HG03565 (cell line): ENCODE measurements around the gene DHX30.
"Not testable (repeated sequence)": the region's sequence is repeated elsewhere in the genome, so short reads cannot be mapped to it uniquely, and the experiment has no call there.

Experiments
- ATAC-seq: cut with Tn5 transposase; IDR thresholded peaks from one replicate; pipeline ENCODE4 v1.9.1; 2021; ENCODE audit warnings: mild to moderate bottlenecking, moderate library complexity; ENCODE audit not compliant: unreplicated experiment

The DHX30 gene

GRCh38 chr3:47802734-47803479 lies at the start of gene DHX30:
Gene DHX30 (plus strand): TSS chr3:47803138. CDS start chr3:47810684, 7,546 bp downstream.
- ATAC-seq = peak; percentile 84

GRCh38 chr3:47758261-47759025 lies 44.5 kb upstream of the DHX30 start:
- ATAC-seq = no peak

DNA sequence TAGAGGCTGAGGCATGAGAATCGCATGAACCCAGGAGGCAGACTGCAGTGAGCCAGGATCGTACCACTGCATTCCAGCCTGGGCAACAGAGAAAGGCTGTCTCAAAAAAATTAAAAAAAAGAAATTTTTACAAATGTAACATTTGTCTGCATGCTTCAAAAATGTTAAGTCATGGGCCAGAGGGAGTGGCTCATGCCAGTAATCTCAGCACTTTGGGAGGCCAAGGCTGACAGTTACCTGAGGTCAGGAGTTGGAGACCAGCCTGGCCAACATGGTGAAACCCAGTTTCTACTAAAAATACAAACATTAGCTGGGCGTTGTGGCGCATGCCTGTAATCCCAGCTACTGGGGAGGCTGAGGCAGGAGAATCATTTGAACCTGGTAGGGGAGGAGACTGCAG lies 42.7 kb upstream of the DHX30 start:
- not testable (repeated sequence) for ATAC-seq

GRCh38 chr3:47761046-47761445 lies 41.9 kb upstream of the DHX30 start:
- no peak for ATAC-seq

DNA sequence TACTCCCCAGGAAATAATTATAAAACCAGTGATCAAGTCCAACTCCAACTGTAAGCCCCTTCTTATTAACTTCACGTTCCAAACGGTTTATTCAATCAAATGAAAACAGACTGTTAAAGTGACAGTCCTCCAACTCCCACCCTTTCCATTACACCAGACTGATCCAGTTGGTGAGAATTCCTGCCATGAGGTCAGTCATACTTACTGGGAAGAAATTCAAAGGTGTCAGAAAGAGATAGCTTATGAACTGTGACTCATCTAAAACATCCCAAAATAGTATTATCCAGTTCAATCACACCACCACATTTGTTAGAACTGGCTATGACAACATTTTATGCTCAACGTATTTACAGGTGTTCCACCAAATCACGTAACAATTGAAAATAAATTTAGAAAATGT lies 40.7 kb upstream of the DHX30 start:
- ATAC-seq = no peak

GRCh38 chr3:47766186-47766585 lies 36.8 kb upstream of the DHX30 start:
- ATAC-seq = no peak

DNA sequence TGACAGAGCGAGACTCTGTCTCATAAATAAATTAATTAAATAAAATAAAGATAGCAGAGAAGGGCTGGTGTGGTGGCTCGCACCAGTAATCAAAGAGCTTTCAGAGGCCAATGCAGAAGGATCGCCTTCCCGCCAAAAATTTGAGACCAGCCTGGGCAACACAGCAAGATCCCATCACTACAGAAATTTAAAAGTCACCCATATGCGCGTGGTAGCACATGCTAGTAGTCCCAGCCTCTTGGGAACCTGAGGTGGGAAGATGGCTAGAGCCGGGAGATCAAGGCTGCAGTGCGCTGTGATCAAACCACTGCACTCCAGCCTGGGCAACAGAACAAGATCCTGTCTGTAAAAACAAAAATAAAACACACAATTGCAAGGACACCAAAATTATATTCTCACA lies 30.9 kb upstream of the DHX30 start:
- no peak for ATAC-seq

GRCh38 chr3:47772788-47773187 lies 30.1 kb upstream of the DHX30 start:
- ATAC-seq = no peak

- ATAC-seq = no peak
These were observed 24.2 kb upstream of the DHX30 start for GRCh38 chr3:47778746-47779145.

- ATAC-seq = peak; percentile 21
These were observed 21.9 kb upstream of the DHX30 start for GRCh38 chr3:47780741-47781684.

DNA sequence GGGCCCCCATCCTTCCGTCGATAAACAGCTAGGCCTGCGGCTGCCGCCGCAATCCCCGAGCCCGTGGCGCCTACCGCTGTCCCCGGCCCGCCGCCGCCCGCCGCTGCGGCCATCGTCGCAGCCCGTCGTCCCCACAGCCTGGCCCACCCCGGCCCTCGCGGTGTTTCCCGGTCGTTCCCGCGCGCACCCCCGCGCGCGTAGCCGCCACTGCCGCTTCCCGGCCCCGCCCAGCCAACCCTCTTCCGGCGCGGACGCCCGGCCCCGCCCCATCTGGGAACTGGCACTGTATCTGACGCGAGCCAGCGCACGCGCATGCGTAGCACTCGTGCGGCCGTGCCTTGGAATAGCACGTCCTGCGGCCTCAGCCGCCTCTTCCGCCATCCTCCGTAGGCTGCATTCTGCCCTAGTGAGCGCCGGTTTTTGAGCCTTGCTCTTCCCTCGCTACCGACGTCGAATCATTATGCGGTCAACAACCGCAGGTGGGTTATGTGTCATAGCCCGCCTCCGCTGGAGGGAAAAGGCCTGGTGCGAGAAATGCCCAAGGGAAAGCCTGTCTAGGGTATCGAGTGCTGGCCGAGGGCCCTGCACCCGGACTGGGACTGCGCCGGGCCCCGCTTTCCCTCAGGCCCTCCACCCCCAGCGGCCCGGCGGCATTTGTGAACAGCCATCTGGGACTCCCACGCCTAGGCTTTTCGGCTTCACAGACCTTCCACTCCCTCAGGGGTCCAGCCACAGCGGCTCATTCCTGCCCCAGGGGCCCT lies 21.1 kb upstream of the DHX30 start, which contains the start of gene SMARCC1:
Gene SMARCC1, minus strand, starts transcription at position 209 of the 761 bp plus-strand sequence. Its CDS starts 96 bp downstream, at position 113.
- ATAC-seq = peak; percentile 77

GRCh38 chr3:47782446-47783308 lies 20.3 kb upstream of the DHX30 start:
- no peak for ATAC-seq

DNA sequence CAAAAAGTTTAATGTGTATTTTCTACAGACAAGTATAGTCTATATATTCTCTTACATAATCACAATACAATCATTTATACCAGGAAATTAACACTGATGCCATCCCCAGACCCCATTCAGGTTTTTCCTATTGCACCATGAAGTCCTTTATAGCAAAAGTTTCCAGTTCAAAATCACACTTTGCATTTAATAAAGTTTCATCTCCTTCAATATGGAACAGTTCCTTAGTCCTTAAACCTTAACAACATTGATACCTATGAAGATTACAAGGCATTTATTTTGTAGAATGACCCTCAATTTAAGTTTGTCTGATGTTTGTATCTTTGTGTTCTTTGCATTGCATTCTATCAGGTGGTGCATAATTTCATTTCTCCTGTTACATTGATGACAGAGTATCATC lies 19.3 kb upstream of the DHX30 start:
- no peak for ATAC-seq

DNA sequence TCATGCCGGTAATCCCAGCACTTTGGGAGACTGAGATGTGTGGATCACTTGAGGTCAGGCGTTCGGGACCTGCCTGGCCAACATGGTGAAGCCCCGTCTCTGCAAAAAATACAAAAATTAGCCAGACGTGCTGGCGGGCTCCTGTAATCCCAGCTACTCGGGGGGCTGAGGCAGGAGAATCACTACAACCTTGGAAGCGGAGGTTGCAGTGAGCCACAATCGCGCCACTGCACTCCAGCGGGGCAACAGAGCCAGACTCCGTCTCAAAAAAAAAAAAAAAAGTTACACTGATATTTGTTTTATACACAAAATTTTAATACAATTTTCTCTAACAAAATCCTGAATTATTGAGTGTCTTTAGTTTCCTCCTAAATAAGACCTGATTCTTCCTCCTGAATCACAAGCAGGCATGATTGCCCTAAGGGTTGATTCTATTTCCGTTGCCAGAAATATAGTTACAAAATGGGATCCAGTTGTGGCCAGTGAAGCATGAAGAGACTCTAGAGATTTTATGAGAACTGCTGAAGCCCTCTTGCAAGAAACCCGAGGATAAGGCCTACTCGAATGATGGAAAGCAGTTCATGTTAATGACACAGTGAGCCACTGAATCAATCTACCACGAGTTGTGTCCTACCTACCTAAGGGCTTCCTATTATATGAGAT lies 11.6 kb upstream of the DHX30 start:
- no peak for ATAC-seq

DNA sequence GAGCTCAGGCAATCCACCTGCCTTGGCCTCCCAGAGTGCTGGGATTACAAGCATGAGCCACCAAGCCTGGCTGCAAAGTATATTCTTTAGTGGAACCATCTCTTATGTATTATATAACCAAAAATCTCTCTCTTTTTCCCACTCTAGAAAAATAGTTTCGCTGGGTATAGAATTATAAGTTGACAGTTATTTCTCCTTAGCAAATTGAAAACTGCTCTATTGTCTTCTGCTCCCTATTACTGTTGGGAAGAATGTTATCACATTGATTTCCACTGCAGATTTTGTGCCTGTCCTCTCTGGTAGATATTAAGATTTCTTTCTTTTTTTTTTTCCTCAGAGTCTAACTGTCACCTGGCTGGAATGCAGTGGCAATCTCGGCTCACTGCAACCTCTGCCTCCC lies 10.2 kb upstream of the DHX30 start:
- ATAC-seq = no peak

- no peak for ATAC-seq
These were observed 8.4 kb upstream of the DHX30 start for GRCh38 chr3:47794544-47794943.

DNA sequence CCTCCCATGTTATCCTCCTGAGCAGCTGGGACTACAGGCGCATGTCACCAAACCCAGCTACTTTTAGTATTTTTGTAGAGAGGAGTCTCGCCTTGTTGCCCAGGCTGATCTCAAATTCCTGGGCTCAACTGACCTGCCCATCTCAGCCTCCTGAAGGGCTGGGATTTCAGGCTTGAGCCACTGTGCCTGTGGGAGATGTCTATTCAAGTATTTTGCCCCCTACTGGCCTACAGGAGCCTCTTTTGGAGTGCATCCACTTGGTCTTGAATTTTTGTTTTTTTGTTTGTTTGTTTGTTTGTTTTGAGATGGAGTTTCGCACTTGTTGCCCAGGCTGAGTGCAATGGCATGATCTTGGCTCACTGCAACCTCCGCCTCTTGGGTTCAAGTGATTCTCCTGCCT lies 3.2 kb upstream of the DHX30 start:
- no peak for ATAC-seq

GRCh38 chr3:47803480-47804025 lies 615 bp downstream of the DHX30 start:
- ATAC-seq = no peak

DNA sequence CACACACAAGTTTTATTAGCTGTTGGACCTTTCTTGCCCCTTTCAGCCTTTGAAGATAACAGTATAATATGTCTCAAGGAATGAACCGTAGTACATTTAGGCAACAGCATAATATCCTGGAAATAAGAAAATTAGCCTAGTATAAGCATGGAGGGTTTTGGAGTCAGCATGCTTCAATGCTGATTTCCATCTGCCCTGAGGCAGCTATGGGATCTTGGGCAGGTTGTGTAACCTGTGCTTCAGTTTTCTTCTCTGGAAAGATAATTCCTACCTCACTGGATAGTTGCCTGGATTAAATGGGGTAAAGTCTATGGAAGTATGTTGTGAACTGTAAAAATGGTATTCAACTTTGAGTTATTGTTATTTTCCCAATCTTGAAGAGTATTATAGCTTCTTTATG lies 1.6 kb downstream of the DHX30 start:
- no peak for ATAC-seq
